ENCODE results near the gene ITGAD.
"Not testable (repeated sequence)": the region's sequence is repeated elsewhere in the genome, so short reads cannot be mapped to it uniquely, and the experiment has no call there.

Gene ITGAD

GRCh38 chr16:31404353-31405064, 11.4 kb downstream of the ITGAD start:
- DNase-seq, result no peak

GRCh38 chr16:31407406-31407805, 14.3 kb downstream of the ITGAD start:
- DNase-seq, result no peak

- DNase-seq, result no peak
These were observed 16.3 kb downstream of the ITGAD start for GRCh38 chr16:31409433-31409832.

GRCh38 chr16:31410082-31410481, 16.9 kb downstream of the ITGAD start:
- DNase-seq, result no peak

- DNase-seq, result no peak
These were observed 18.1 kb downstream of the ITGAD start for GRCh38 chr16:31411024-31411844.

GRCh38 chr16:31412750-31413149, 19.6 kb downstream of the ITGAD start:
- no peak for DNase-seq

- DNase-seq, result no peak
These were observed 20.2 kb downstream of the ITGAD start for GRCh38 chr16:31413381-31413780.

- no peak for DNase-seq
These were observed 20.8 kb downstream of the ITGAD start for GRCh38 chr16:31413943-31414342.

- DNase-seq, result no peak
These were observed 21.6 kb downstream of the ITGAD start for GRCh38 chr16:31414706-31415105.

- no peak for DNase-seq
These were observed 23.2 kb downstream of the ITGAD start for GRCh38 chr16:31416371-31416770.

GRCh38 chr16:31417036-31417435, 23.9 kb downstream of the ITGAD start:
- DNase-seq, result not testable (repeated sequence)

GRCh38 chr16:31417916-31418315, 24.8 kb downstream of the ITGAD start:
- no peak for DNase-seq

- no peak for DNase-seq
These were observed 26.9 kb downstream of the ITGAD start for GRCh38 chr16:31420037-31420436.

GRCh38 chr16:31421587-31421986, 28.5 kb downstream of the ITGAD start:
- no peak for DNase-seq

GRCh38 chr16:31423241-31423640, 30.1 kb downstream of the ITGAD start:
- no peak for DNase-seq

GRCh38 chr16:31423801-31424200, 30.7 kb downstream of the ITGAD start:
- DNase-seq, result no peak

- DNase-seq, result no peak
These were observed 34.5 kb downstream of the ITGAD start for GRCh38 chr16:31427441-31428278.

GRCh38 chr16:31428279-31428597, 35.1 kb downstream of the ITGAD start, which contains the start of gene COX6A2:
Gene COX6A2, minus strand, starts transcription at chr16:31428360. Its CDS starts 35 bp downstream, at chr16:31428325.
- DNase-seq, result no peak

- no peak for DNase-seq
These were observed 35.6 kb downstream of the ITGAD start for GRCh38 chr16:31428638-31429247.

GRCh38 chr16:31429314-31429713, 36.2 kb downstream of the ITGAD start:
- DNase-seq, result no peak

- DNase-seq, result no peak
These were observed 36.7 kb downstream of the ITGAD start for GRCh38 chr16:31429796-31430195.

- DNase-seq, result no peak
These were observed 37.4 kb downstream of the ITGAD start for GRCh38 chr16:31430380-31431052.

Data from NCI-H1694 treated with DMSO at 0.1 percent for 48 hours (cell line).